K562 (cell line): ENCODE measurements around the gene KLB. TPM values are rescaled to one million over a fixed set of nuclear protein-coding genes. Genes with fewer than 3 reads are reported as not detected.

ENCODE experiments used
- FOXK1 ChIP-seq: sonication (generic); formaldehyde crosslinking; IDR thresholded peaks from 2 replicates; pipeline ENCODE4 v1.8.0; 2022; ENCODE audit warnings: missing genetic modification reagents, mild to moderate bottlenecking, borderline replicate concordance
- TCFL5 ChIP-seq: fragments of 250-450 bp; sonication (Bioruptor Pico); conservative IDR thresholded peaks from 2 replicates; pipeline ENCODE4 v1.6.1; 2021; ENCODE audit warnings: mild to moderate bottlenecking, moderate library complexity, matching md5 sums
- XRCC4 ChIP-seq: IDR thresholded peaks from one replicate; pipeline ENCODE4 v1.6.1; 2011; ENCODE audit not compliant: insufficient read depth, insufficient read length; ENCODE audit errors: extremely low read depth
- ZBTB17 ChIP-seq: fragments of 450-650 bp; formaldehyde crosslinking; IDR thresholded peaks from 2 replicates; pipeline ENCODE4 v1.4.0; 2020; ENCODE audit warnings: mild to moderate bottlenecking
- polyA plus RNA-seq, 8 experiments: library from polyadenylated mRNA; depleted of rRNA in 4 of 8; stranded (reverse) in 5 of 8; unstranded in 3 of 8; fragments of >200 nt; fragmentation: Nextera tagmentation in 2 of 8; fragmentation: Illumina TruSeq in 1 of 8; extraction: Ambion mirVana in 2 of 8; extraction: Trizol in 1 of 8; gene quantifications; 2 replicates each; pipeline versions ENCODE4 v1.2.1 to v1.2.3, GENCODE V29; 2011 to 2014; ENCODE audit warnings: inconsistent platforms in 1 of 8, missing spikeins in 1 of 8
- total RNA-seq, 7 experiments: library from RNA; depleted of rRNA in 6 of 7; stranded (reverse); fragments of >200 nt in 6 of 7; fragmentation: Illumina TruSeq in 2 of 7; extraction: Trizol in 2 of 7; gene quantifications; 2 replicates each; pipeline versions ENCODE4 v1.2.1 to v1.2.3, GENCODE V29; 2011 to 2021; ENCODE audit warnings: low replicate concordance in 1 of 7
- TF ChIP-seq, protein P1 (sequence below): fragments of 450-650 bp; formaldehyde crosslinking; IDR thresholded peaks from 2 replicates; pipeline ENCODE4 v1.4.0; 2020; ENCODE audit warnings: mild to moderate bottlenecking, moderate library complexity
- TF ChIP-seq, protein P2 (sequence below): fragments of 250-450 bp; sonication (Bioruptor Pico); IDR thresholded peaks from 2 replicates; pipeline ENCODE4 v1.4.0; 2020; ENCODE audit warnings: borderline replicate concordance
- TF ChIP-seq, protein P3 (sequence below): fragments of 250-450 bp; sonication (Bioruptor Pico); IDR thresholded peaks from 2 replicates; pipeline ENCODE4 v1.8.0; 2021; ENCODE audit warnings: mild to moderate bottlenecking, moderate library complexity
- TF ChIP-seq, protein P4 (sequence below): sonication (generic); formaldehyde crosslinking; IDR thresholded peaks from 2 replicates; pipeline ENCODE4 v1.8.1; 2023; ENCODE audit warnings: mild to moderate bottlenecking, missing genetic modification reagents

KLB gene
- total and polyA plus RNA-seq, 9 of the 15 experiments (the other 6 are each of a cell fraction or from before 2014, with no cell fraction given): 0.04 to 0.13 TPM; not detected in 7

DNA sequence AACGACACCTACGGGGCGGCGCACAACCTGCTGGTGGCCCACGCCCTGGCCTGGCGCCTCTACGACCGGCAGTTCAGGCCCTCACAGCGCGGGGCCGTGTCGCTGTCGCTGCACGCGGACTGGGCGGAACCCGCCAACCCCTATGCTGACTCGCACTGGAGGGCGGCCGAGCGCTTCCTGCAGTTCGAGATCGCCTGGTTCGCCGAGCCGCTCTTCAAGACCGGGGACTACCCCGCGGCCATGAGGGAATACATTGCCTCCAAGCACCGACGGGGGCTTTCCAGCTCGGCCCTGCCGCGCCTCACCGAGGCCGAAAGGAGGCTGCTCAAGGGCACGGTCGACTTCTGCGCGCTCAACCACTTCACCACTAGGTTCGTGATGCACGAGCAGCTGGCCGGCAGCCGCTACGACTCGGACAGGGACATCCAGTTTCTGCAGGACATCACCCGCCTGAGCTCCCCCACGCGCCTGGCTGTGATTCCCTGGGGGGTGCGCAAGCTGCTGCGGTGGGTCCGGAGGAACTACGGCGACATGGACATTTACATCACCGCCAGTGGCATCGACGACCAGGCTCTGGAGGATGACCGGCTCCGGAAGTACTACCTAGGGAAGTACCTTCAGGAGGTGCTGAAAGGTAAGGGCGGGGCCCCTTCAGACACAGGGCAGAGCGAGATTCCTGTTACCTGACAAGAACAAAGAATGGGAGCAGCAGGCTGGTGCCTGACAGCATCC is 40.3 kb downstream of the KLB start (continued):
- TF ChIP-seq, protein P1, sequence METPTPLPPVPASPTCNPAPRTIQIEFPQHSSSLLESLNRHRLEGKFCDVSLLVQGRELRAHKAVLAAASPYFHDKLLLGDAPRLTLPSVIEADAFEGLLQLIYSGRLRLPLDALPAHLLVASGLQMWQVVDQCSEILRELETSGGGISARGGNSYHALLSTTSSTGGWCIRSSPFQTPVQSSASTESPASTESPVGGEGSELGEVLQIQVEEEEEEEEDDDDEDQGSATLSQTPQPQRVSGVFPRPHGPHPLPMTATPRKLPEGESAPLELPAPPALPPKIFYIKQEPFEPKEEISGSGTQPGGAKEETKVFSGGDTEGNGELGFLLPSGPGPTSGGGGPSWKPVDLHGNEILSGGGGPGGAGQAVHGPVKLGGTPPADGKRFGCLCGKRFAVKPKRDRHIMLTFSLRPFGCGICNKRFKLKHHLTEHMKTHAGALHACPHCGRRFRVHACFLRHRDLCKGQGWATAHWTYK: no peak
- no peak for TF ChIP-seq ZBTB17 (CRISPR knock-in tag)
- no peak for TF ChIP-seq FOXK1
- no peak for TF ChIP-seq TCFL5 (CRISPR knock-in tag)
- TF ChIP-seq, protein P2, sequence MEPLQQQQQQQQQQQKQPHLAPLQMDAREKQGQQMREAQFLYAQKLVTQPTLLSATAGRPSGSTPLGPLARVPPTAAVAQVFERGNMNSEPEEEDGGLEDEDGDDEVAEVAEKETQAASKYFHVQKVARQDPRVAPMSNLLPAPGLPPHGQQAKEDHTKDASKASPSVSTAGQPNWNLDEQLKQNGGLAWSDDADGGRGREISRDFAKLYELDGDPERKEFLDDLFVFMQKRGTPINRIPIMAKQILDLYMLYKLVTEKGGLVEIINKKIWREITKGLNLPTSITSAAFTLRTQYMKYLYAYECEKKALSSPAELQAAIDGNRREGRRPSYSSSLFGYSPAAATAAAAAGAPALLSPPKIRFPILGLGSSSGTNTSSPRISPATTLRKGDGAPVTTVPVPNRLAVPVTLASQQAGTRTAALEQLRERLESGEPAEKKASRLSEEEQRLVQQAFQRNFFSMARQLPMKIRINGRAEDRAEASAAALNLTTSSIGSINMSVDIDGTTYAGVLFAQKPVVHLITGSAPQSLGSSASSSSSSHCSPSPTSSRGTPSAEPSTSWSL: no peak
- TF ChIP-seq, protein P3, sequence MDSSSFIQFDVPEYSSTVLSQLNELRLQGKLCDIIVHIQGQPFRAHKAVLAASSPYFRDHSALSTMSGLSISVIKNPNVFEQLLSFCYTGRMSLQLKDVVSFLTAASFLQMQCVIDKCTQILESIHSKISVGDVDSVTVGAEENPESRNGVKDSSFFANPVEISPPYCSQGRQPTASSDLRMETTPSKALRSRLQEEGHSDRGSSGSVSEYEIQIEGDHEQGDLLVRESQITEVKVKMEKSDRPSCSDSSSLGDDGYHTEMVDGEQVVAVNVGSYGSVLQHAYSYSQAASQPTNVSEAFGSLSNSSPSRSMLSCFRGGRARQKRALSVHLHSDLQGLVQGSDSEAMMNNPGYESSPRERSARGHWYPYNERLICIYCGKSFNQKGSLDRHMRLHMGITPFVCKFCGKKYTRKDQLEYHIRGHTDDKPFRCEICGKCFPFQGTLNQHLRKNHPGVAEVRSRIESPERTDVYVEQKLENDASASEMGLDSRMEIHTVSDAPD (CRISPR knock-in tag): no peak
- no peak for TF ChIP-seq XRCC4
- TF ChIP-seq, protein P4, sequence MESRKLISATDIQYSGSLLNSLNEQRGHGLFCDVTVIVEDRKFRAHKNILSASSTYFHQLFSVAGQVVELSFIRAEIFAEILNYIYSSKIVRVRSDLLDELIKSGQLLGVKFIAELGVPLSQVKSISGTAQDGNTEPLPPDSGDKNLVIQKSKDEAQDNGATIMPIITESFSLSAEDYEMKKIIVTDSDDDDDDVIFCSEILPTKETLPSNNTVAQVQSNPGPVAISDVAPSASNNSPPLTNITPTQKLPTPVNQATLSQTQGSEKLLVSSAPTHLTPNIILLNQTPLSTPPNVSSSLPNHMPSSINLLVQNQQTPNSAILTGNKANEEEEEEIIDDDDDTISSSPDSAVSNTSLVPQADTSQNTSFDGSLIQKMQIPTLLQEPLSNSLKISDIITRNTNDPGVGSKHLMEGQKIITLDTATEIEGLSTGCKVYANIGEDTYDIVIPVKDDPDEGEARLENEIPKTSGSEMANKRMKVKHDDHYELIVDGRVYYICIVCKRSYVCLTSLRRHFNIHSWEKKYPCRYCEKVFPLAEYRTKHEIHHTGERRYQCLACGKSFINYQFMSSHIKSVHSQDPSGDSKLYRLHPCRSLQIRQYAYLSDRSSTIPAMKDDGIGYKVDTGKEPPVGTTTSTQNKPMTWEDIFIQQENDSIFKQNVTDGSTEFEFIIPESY: peak; percentile 99
